CD1c-positive myeloid dendritic cell (primary cell): ENCODE data around the gene USP12.
"Not testable (repeated sequence)": the region's sequence is repeated elsewhere in the genome, so short reads cannot be mapped to it uniquely, and the experiment has no call there.

ENCODE experiments used
- DNase-seq: peaks from one replicate; pipeline ENCODE4 v3.0.0-alpha.2; 2016; ENCODE audit errors: extremely low spot score

USP12 gene

DNA sequence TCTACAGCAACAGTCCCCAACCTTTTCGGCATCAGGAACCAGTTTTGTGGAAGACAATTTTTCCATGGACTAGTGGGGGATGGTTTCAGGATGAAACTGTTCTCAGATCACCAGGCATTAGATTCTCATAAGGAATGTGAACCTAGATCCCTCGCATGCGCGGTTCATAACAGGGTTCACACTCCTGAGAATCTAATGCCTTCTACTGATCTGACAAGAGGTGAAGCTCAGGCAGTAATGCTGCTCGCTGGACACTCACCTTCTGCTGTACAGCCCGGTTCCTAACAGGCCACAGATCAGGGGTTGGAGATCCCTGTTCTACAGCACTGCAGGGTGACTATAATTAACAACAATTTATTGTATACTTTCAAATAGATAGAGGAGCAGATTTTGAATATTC, 21.9 kb downstream of the USP12 start:
- no peak for DNase-seq

DNA sequence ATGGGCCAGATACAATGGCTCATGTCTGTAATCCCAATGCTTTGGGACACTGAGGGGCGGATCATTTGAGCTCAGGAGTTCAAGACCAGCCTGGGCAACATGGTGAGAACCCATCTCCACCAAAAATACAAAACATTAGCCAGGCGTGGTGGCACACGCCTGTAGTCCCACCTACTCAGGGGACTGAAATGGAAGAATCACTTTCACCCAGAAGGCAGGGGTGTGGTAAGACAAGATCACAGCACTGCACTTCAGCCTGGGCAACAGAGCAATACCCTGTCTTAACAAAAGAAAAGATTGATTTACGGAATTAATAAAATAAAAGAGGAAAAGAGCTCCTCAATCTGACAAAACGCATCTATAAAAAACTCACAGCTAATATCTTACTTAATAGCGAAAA, 22.7 kb downstream of the USP12 start:
- DNase-seq = no peak

DNA sequence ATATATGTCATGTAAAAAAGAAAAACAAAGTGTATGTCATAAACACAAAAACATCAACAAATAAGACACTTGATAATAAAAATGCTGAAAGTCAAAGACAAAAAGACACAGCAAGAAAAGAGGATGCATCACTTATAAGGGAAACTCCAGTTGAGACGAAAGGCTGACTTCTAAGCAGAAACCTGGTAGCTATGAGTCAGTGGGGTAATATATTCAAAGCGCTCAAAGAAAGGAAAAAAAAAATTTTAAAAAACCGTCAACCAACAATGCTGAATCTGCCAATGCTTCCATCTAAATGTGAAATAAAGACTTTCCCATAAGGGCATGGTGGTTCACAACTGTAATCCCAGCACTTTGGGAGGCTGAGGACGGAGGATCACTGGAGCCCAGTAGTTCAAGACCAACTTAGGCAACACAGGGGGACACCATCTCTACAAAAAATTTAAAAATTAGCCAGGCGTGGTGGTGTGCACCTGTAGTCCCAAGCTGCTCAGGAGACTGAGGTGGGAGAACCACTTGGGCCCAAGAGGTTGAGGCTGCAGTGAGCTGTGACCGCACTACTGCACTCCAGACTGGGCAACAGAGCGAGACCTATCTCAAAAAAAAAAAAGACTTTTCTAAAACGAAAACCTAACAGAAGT, 24.0 kb downstream of the USP12 start:
- DNase-seq = peak; percentile 13

DNA sequence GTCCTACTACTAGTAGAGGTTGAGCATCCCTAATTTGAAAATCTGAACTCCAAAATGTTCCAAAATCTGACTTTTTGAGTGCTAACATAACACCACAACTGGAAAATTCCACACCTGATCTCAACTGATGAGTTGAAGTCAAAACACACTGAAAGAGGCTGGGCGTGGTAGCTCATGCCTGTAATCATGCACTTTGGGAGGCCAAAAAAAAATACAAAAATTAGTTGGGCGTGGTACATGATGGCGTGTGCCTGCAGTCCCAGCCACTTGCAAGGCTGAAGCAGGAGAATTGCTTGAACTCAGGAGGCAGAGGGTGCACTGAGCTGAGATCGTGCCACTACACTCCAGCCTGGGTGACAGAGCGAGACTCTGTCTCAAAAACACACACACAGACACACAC, 29.9 kb downstream of the USP12 start:
- DNase-seq = no peak

DNA sequence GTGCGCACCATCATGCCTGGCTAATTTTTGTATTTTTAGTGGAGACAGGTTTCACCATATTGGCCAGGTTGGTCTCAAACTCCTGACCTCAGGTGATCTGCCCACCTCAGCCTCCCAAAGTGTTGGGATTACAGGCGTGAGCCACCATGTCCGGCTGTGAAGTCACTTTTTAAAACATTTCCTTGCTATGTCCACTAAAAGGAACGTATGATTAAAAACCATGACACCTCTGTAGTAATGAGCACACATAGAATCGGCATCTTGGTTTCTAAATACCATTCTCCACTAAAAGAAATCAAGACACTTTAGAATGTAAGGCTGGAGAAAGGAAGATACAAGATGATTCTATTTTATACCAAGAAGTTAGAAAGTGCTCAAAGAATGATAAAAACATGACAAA, 30.5 kb downstream of the USP12 start:
- not testable (repeated sequence) for DNase-seq

DNA sequence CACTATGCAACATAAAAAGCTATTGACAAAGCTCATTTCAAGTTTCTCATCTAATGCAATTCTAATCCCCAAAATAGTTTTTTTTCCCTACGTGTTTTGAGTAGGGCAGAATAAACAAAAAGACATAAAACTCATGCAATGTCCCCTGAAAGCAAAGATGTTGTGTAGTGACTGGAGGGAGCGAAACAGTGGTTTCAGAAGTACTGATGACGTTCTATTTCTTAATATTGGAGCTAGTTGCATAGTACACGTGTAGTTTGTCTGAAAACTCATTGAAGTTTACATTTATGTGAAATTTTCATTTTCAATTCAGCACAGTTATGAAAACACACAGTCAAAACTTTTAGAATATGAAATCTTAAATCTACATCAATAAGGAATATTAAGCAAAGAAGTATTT, 31.6 kb downstream of the USP12 start:
- DNase-seq = no peak

DNA sequence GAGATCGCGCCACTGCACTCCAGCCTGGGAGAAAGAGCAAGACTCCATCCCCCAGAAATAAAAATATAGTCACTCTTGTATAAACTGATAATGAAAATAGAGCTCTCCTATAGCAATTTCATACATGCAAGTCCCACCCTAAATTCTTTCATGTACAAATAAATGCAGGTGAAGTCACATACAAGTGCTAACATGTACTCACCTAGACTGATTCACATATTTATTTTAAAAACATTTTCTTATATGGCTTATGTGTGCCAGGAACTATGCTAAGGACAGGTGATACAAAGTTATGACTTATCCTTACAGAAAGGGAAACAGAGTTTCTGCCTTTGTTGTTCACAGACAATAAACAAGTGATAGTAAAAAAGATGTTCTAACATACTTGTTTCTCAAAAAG, 32.0 kb downstream of the USP12 start:
- DNase-seq = no peak

DNA sequence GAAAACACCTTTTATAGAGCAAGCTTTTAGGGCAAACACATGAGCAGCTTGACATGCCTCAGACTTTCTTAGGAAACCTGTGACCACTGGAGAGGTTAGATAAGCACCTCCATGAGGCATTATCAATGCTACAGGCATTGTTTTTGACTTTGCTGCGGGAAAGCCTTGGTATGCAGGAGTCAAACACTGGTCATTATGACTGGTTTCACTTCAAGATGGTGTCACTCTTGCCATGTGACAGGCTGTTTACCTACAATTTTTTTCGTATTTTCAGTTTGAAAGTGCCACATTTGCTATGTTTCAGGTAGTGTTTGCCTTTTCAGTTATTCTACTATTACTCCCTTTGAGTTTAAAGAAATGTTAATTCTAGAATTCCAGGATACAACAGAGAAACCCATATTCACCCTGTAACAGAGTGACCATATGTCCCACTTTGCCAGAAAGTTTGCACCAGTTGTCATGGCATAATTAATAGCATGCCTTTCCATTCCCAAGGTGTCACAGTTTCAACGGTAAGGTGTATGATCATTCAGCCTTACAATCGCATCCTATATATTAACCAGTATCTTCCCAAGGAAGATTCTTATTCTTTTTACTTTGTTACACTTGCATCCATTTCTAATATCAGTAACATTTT, 33.0 kb downstream of the USP12 start:
- no peak for DNase-seq

DNA sequence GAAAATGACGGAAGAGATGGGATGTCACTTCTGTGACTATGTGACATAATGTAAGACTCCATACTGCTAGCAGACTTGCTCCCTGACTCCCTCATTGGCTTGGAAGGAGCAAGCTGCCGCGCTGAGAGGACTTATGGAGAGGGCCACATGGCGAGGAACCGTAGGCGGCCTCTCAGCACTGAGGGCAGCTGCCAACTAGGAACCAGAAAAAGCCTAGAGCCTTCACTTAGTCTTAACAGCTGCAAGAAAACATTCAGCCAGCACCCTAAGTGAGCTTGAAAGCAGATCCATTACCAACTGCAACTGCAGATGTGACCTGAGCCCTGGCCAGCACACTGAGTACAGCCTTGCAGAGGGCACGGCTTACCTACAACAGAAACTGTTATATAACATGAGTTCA, 33.9 kb downstream of the USP12 start:
- no peak for DNase-seq

DNA sequence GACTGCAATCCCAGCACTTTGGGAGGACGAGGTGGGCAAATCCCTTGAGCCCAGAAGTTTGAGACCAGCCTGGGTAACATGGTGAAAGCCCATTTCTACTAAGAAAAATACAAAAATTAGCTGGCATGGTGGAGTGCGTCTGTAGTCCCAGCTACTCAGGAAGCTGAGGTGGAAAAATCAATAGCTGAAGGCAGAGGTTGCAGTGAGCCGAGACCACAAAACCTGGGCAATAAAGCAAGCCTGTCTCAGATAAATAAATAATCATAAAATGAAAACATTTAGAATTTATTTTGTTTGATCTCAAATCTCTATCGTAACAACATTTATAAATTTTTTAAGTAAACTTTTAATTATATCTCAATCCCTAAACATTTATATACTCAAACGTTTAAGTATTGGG, 36.6 kb downstream of the USP12 start:
- DNase-seq = no peak

DNA sequence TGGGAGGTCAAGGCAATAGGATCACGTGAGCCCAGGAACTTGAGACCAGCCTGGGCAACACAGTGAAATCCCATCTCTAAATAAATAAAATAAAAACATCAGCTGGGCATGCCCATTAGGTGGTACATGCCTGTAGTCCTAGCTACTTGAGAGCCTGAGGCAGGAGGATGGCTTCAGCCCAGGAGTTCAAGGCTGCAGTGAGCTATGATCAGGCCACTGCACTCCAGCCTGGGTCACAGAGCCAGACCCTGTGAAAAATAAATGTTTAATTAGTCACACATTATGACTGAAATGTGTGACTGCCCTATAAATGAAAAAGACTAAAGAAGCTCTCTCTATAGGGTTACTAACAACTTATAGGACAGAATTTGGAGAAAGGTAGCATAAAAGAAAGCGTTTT, 37.7 kb downstream of the USP12 start:
- DNase-seq = no peak

DNA sequence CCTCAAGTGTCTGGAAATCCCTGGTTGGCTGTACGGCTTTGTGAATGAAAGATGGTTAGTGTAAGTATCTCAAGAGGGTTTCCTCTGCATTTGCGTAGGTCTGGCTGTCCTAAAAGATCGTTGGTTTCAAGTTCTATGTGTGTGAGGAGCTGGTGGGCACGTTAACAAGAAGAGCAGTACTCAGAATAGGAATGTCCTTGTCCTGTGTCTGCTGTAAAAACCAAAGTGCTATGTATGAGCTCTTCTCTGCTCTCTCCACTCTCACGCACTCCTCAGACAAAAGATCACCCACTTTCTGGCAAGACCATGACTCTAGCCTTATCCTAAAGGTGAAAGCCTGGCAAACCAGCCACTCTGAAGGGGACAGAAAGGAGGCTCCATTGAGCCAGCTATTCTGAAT, 39.1 kb downstream of the USP12 start:
- no peak for DNase-seq

DNA sequence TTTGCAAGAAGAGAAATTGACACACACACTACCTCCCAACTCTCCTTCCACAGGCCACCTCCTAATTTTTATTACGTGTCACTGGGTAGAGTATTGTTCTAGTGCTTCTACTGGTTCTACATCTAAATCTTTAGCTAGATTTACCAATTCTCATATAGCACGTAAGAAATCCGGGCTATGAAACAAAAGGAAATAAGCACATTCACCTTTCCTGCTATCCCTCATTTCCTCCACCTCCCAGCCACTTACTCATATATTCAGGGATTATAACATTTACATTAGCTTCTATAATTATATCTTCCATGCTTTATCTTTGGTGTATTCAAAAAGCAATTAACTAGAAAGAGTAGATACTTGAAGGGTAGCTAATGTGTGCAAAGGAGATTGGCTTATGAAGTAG, 39.7 kb downstream of the USP12 start:
- DNase-seq = no peak

DNA sequence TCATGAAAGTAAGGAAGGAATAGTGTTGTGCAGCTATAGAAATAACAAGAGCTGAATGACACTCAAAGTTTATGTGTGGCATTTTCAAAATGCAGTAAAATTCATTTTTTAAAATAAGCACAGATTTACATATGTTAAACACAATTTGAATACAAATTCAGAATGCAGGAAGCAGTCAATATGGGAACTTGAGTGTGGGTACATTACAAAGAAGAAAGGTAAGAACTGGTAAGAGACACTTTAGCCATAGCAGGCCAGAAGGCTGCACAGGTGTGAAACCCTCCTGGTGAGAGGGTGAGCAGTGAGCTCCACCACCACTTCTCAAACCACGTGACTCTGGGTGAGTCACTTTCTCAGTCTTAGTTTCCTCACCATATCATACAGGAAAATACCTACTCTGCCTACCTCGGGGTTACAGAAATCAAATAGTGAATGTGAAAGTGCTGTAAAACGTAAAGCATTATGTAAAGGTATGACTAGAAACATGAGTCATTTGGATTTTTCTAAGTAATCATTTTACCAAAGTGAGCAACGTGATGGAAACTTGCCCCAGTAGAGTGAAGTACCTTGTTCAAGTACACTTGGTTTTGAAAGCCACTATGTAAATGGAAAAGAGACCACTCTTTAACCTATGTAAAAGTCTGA, 40.5 kb downstream of the USP12 start:
- peak; percentile 42 for DNase-seq

DNA sequence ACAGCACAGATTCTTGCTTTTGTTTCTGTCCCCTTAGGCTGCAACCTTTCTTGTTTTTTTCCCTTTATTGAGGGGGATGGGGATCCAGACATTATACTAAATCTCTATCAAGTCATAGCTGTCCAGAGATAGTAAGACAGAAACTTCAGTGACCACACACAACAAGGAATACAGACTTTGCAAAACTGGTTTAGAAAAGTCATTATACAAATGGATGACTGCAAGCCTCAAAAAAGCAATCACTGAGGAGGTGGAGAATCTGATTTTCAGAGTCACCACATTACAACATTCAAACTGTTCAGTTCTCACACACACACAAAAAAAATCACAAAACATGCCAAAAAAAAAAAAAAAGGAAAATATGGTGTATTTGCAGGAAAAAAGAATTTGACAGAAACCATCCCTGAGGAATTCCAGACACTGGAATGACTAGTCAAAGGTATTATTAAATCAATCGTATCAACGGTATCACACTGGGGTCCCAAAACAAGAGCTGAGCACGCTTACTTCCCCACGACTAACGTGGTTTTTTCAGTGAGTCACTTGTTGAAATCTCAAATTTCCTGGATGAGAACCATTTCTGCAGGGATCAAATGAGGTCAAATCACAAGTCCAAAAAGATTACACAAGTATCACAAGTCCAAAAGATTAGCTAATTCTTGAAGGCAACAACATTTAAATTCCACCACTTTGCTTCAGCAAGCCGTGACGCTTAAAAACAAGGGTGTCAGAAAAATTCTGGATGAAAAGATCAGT, 41.2 kb downstream of the USP12 start:
- peak; percentile 27 for DNase-seq

DNA sequence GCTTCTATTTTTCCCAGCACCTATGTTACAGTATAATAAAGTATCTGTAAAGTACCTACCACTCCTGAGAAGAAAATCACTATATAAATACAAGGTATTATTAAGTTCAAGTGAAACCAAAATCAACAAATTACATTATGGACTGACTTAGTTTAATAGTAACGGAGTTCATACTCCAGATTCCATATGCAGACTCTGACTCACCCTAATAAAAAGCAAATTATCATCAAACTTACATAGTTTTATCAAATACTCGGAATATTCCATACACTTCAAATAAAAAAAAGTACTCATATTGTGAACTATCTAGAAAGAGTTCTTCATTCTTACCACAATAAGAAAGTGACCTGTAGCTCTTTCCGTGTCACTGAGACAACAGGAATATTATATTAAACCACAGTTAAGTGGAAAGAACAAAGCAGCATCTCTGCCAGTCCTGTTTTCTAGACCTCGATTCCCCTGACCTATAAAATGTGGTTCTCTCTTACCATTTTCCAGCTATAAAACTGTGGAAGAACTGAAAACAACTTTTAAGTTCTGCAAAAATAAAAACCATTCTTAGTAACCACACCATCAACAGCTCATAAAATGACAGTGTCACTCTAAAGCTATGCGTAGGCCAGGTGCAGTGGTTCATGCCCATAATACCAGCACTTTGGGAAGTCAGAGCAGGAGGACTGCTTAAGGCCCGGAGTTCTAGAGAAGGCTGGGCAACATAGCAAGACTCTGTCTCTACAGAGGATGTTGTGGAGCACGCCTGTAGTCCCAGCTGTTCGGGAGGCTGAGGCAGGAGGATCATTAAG, 42.6 kb downstream of the USP12 start:
- no peak for DNase-seq

DNA sequence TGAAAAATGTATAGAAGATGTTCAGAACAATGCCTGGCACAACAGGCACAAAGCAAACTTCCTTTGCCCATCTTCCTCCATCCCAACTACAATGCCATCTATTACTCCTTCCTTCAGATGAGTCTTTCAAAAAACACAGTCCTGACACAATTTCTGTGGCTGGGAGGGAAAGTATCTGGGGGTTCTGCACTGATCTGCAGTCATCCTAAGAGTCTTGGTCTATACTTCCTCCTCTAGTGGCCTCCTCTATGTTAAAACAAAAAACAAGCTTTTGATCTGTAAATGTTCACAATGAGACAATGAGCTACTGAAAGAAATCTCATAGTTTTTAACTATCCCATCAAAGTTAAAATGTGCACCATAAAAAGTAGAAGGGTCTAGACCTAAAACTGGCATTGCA, 44.8 kb downstream of the USP12 start:
- no peak for DNase-seq

DNA sequence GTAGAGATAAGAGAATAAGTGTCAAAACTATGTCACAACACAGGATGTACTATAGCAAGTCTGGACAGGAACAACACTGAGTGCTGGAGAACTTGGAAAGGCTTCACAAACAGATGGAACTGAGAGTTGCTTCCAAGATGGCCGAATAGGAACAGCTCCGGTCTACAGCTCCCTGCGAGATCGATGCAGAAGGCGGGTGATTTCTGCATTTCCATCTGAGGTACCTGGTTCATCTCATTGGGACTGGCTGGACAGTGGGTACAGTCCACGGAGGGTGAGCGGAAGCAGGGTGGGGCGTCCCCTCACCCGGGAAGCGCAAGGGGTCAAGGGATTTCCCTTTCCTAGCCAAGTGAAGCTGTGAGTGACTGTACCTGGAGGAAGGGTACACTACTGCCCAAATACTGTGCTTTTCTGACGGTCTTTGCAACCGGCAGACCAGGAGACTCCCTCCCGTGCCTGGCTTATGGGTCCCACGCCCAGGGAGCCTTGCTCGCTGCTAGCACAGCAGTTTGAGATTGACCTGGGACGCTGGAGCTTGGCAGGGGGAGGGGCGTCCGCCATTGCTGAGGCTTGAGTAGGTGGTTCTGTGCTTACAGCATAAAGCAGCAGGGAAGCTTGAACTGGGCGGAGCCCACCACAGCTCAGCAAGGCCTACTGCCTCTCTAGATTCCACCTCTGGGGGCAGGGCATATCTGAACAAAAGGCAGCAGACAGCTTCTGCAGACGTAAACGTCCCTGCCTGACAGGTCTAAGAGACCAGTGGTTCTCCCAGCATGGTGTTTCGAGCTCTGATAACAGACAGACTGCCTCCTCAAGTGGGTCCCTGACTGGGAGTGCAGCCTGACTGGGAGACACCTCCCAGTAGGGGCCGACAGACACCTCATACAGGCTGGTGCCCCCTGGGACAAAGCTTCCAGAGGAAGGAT, 46.0 kb downstream of the USP12 start:
- DNase-seq = no peak

DNA sequence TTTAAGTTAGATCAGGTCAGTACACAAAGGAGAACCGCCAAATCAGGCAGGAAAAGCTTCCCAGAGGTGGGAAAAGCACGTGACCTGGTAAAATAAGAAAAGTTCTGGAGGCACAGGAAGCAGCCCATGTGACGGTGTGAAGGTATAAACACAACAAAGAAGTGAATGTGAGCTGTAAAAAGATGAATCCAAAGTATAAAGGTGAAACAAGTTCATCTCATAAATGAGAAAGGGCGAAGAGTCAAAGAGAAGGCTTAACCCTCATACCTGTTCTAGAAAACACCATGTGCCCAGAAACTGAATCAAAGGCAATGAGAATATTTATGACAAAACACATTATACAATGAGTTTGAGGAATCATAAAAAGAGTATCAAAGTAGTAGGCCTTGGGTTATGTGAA, 47.0 kb downstream of the USP12 start:
- no peak for DNase-seq

DNA sequence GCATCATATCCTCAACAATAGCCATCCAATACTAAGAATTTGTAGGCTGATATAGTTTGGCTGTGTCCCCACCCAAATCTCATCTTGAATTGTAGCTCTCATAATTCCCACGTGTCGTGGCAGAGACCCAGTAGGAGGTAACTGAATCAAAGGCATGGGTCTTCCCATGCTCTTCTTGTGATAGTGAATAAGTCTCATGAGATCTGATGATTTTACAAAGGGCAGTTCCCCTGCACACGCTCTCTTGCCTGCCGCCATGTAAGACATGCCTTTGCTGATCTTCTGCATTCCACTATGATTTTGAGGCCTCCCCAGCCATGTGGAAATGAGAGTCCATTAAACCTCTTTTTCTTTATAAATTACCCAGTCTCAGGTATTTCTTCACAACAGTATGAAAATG, 48.2 kb downstream of the USP12 start:
- not testable (repeated sequence) for DNase-seq

DNA sequence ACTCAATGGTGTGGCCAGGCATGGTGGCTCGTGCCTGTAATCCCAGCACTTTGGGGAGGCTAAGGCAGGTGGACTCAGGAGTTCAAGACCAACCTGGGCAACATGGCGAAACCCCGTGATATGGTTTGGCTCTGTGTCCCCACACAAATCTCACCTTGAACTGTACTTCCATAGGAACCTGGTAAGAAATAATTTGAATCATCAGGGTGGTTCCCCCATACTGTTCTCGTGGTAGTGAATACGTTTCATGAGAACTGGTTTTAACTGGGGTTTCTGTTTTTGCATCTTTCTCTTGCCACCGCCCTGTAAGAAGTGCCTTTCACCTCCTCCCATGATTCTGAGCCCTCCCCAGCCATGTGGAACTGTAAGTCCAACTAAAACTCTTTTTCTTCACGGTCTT, 49.6 kb downstream of the USP12 start:
- DNase-seq = no peak
